Stimulated activated naive CD4-positive, alpha-beta T cell (primary cell): ENCODE measurements around the gene CEP290.

Experiments
- DNase-seq, 6 experiments: peaks; one replicate each; lab custom pipeline; 2025; lab: John Stamatoyannopoulos, UW

Gene CEP290, protein sequence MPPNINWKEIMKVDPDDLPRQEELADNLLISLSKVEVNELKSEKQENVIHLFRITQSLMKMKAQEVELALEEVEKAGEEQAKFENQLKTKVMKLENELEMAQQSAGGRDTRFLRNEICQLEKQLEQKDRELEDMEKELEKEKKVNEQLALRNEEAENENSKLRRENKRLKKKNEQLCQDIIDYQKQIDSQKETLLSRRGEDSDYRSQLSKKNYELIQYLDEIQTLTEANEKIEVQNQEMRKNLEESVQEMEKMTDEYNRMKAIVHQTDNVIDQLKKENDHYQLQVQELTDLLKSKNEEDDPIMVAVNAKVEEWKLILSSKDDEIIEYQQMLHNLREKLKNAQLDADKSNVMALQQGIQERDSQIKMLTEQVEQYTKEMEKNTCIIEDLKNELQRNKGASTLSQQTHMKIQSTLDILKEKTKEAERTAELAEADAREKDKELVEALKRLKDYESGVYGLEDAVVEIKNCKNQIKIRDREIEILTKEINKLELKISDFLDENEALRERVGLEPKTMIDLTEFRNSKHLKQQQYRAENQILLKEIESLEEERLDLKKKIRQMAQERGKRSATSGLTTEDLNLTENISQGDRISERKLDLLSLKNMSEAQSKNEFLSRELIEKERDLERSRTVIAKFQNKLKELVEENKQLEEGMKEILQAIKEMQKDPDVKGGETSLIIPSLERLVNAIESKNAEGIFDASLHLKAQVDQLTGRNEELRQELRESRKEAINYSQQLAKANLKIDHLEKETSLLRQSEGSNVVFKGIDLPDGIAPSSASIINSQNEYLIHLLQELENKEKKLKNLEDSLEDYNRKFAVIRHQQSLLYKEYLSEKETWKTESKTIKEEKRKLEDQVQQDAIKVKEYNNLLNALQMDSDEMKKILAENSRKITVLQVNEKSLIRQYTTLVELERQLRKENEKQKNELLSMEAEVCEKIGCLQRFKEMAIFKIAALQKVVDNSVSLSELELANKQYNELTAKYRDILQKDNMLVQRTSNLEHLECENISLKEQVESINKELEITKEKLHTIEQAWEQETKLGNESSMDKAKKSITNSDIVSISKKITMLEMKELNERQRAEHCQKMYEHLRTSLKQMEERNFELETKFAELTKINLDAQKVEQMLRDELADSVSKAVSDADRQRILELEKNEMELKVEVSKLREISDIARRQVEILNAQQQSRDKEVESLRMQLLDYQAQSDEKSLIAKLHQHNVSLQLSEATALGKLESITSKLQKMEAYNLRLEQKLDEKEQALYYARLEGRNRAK (N-terminal part only)

DNA sequence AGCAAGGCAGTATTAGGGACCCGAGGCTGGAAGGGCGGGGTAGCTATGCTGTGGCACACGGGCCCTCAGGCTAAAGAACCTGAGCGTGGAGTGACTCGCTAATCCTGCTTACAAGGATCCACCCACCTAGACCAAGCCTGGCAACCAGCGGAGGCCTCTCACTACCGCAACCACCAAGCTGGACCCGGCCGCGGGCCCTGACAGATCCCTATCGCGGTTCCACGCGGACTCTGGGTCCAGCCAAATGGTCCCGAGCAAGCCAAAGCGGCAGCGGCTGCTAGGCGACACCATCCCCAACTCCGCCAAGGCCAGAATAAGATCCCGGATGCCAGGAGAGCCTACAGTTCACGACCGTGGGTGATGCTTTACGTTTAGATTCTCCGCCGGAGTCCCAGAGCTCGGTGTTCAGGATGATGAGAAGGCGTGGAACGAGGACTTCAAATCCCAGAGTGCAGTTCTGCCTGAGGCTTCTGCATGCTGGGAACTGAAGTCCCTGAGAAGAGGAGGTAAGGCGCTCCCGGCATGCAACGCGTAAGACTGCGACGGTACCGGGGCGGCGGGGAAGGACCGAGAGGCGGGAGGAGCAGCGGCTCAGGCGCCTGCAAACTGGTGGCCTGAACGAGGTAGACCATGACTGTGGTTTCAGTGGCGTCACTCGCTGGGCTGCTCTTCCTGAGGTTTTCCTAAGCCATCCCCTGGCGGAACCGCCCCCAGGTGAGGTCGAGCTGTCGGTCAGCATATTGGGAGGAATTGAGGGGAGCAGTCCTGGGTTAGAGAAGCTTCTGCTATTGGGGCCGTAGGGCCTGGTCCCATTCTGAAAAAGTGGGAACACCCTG, at the start of gene CEP290, which contains the start of gene TMTC3:
Gene CEP290, minus strand, starts transcription at position 315 of the 836 bp plus-strand sequence. CDS start 781 bp downstream, outside the sequence.
Gene TMTC3, plus strand, starts transcription at position 534 of the 836 bp plus-strand sequence. CDS start 6,009 bp downstream, outside the sequence.
- peak; percentile 88 to 95 (median 94) for DNase-seq

- no peak for DNase-seq
Measured at GRCh38 chr12:88188180-88188579, 46.3 kb upstream of the CEP290 start.

DNA sequence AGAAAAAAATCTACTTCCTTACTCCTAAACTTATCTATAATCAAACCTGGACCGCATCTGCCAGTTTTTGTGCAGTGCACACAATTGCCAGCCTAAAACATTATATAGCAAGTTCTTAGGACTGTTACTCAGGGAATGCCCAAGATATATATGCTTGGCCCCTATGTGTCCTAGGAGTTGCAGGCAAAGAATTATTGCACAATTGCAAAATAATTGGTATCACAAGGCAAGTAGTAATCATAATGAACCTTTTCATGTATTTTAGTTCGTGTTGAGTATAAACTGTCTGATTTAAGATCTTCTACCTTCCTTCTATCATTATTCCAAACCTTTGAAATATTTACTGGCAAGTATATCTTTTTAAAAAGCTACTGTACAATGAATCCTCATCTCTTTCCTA, 45.7 kb upstream of the CEP290 start:
- DNase-seq, result no peak

DNA sequence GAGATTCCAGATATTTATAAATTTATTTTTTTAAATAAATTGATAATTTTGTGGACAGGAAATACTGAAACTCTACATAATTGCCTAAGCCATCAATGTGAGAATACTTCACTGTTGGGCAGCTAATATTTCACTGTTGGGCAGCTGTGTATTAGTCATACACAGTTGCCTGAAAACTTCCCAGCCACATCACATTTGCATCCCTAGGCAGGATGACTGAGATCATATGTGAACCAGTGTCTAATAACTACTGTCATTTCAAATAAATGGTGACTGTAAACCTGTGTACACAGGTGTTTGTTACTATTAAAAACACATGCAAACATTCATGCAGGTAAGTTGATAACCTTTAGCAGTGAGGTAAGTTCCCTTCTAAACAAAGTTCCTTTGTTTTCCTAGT, 44.1 kb upstream of the CEP290 start:
- DNase-seq, result no peak

GRCh38 chr12:88185279-88185678, 43.4 kb upstream of the CEP290 start:
- no peak for DNase-seq

- DNase-seq, result no peak
Measured at GRCh38 chr12:88184196-88184595, 42.3 kb upstream of the CEP290 start.

DNA sequence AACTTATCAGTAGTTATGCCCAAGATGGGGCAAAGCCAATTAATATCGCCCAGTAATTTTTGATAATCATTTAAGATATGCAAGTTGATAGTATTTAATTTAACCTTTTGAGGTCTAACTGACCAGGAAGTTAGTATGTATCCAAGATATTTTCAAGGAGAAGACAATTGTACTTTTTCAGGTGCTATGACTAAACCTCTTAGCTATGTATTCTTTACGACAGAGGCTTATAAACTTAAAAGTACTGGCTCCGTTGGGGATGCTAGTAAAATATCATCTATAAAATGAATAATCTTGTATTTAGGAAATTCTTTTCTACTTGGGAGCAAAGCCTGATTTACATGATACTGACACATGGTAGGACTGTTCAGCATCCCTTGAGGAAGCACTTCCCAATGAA, 40.5 kb upstream of the CEP290 start:
- no peak for DNase-seq

DNA sequence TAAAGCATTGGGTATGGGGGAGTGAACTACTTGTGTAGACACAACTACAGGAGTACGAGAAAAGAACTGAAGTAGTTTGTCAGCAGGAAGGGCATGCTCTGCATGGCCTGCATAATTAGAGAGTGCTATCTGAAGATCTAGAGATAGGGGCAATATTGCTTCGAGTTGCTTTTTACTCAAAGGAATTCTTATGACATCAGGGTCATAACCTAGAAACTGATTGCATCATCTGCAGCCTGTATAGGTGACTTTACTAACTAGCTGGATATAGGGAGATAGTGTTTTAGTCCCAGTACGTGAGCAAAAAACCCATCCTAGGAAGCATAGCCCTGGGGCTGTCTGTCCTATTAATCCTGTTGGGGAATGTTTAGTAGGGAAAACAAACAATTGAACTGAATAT, 40.0 kb upstream of the CEP290 start:
- DNase-seq, result no peak

GRCh38 chr12:88179436-88180014, 37.6 kb upstream of the CEP290 start:
- no peak for DNase-seq

DNA sequence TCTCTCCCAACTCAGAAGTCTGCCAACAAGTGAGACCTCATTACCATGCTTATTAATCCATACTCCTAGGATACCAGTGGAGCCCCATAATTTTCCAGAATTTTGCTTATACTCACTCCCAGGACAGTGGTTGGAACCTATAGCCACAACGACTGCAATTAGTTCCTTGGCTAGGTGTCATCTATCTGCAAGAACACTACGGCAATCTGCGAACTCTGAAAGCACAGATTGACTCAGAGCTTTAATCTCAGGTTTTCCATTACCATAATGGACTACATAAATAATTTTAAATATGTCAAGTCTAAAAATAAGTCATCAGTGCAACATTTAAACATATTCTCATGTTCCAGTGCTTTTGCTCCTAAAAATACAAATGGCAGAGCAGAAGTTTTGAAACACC, 33.7 kb upstream of the CEP290 start:
- DNase-seq, result no peak

DNA sequence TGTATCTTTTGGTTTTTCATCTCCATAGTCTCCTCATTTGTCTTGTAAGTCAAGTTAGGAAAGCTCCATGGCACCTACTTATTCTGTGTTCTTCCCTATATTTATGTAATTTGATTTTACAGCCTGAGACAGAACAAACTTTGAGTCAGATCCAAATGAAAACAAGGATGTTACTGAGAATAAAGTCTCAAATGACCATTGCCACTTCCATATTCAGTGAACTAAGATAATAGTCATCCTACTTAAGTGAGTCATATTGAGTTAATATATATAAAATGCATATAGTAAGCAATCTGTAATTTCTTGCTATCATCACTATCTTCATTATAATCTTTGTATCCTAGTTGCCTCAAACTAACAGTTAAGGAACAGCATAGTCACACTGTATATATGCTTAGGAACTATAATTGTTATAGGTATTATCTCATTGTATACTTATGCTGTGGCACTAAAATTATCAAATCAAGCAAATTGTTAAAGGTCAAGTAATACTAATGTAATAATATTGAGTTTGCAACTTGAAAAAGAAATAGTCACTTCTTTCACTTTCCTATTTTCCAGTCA, 31.0 kb upstream of the CEP290 start:
- no peak for DNase-seq

- DNase-seq, result no peak
Measured at GRCh38 chr12:88167384-88167783, 25.5 kb upstream of the CEP290 start.

DNA sequence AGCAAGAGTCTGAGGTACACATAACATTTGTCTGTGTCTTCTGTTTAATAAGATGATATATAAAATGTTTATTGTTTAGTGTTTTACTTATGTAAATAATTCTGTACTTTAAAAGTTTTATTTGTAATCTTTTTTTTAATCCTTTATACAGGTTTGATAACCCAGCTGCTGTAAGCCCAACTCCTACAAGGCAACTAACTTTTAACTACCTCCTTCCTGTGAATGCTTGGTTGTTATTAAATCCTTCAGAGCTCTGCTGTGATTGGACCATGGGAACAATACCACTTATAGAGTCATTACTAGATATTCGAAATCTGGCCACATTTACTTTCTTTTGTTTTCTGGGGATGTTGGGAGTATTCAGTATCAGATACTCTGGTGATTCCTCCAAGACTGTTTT, 24.3 kb upstream of the CEP290 start:
- DNase-seq, result no peak

GRCh38 chr12:88163371-88163770, 21.5 kb upstream of the CEP290 start:
- no peak for DNase-seq

DNA sequence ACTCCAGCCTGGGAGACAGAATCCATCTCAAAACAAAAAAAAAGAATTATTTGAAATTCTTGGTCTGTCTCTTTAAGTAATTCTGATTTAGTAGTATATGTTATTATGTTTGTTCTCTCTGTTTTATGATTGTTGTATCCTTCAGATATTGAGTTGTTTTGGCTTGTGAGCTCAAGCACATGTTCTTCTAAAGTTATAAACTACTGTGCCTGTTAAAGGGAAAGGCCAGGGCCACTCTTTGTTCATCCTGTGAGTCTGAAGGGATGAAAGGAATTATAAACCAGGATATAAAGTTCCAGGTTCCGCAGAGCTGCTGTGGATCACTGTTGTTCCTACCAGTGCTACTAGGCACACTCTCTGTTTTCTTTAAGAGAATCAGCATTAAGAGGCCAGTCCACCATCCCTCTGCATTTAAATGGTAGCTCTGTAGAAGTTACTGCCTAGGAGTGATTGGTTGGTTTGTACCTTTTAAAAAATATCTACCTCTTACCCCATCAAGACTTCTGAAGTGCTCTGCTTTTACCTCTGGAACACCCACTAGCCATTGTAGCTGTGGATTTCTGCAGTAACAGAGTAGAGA, 14.3 kb upstream of the CEP290 start:
- DNase-seq, result no peak

- no peak for DNase-seq
Measured at GRCh38 chr12:88153959-88154358, 12.1 kb upstream of the CEP290 start.

- no peak for DNase-seq
Measured at GRCh38 chr12:88150063-88150462, 8.2 kb upstream of the CEP290 start.

DNA sequence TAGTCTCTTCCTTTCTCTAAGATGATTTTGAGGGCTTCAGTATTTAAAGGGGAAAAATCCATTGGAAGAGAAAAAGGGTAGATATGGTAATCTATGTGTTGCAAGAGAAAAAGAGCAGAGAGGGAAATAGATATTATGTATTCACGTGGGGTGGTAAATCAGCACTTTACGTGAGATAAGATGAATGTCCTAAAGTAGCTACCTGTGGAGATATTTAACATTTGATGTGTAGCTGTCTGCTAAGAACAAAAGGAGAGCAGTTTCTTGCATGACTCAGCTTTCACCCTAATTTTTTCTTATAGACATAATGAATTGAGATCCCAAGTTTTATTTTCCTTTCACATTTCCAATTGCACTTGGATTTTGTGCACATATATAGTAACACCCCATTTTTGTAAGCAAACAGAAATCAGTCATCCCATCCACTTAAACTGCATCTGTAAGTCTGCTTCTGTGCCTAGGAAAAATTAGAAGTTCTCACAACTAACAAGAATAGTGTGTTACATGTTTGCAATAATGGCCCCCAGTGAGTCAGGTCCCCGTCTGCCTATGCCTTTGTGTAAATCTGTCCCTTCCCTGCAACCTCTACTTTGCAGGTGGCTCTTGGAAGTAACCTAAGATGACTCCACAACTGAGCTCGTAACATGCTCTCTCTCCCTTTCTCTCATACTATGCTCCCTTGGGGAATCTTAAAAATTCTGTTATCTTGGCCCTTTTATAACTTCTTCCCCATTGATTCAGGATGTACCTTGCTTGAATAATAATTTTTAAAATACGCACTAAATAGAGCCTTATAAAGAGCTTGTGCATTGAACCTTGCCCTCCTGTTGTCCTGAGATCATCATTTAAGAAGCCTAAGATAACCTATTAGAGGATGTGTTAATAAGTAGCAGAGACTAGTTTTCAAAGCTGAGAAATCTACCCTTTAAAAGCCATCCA, 3.9 kb upstream of the CEP290 start:
- peak in 1 of 6 experiments; percentile 0 for DNase-seq
